ENCODE measurements around the gene MPPED1. TPM values are rescaled to one million over a fixed set of nuclear protein-coding genes. Genes with fewer than 3 reads are reported as not detected.

MPPED1 gene
- total and polyA plus RNA-seq, 2 of the 13 experiments (the other 11 are each of a cell fraction or from before 2014, with no cell fraction given), result 0.77 TPM; not detected in 1

- TF ChIP-seq NONO (IDR thresholded peaks at IDR 0.05) (no peak), NONO (CRISPR knock-in tag; conservative IDR thresholded peaks at IDR 0.05) (no peak), ZNF207 (IDR thresholded peaks at IDR 0.05; ENCODE audit: borderline replicate concordance) (no peak), THAP9 (CRISPR knock-in tag; IDR thresholded peaks at IDR 0.05; ENCODE audit: borderline replicate concordance) (no peak), ZNF12 (CRISPR knock-in tag; IDR thresholded peaks at IDR 0.05) (no peak), ZNF652 (CRISPR knock-in tag; IDR thresholded peaks at IDR 0.05; ENCODE audit: borderline replicate concordance, low read depth) (no peak), HIVEP1 (CRISPR knock-in tag; IDR thresholded peaks at IDR 0.05) (no peak), ZNF589 (CRISPR knock-in tag; conservative IDR thresholded peaks at IDR 0.05) (no peak), ZBTB25 (CRISPR knock-in tag; IDR thresholded peaks at IDR 0.05) (no peak), ZNF383 (CRISPR knock-in tag; IDR thresholded peaks at IDR 0.05; ENCODE audit: borderline replicate concordance) (no peak), MBNL3 (CRISPR knock-in tag; conservative IDR thresholded peaks at IDR 0.05) (no peak), CBFB (CRISPR knock-in tag; IDR thresholded peaks at IDR 0.05) (no peak), ZZZ3 (CRISPR knock-in tag; IDR thresholded peaks at IDR 0.05; ENCODE audit: borderline replicate concordance) (no peak)
- 50% methylated on average over 9 of the region's 16 CpGs for WGBS (ENCODE audit: low lambda C conversion rate)
- CTCF ChIA-PET (ENCODE audit: low intra/inter-chr PET ratio, low total read pairs), result no interaction called here
Observed at GRCh38 chr22:43553451-43554258, 141.8 kb downstream of the MPPED1 start.

More at GRCh38 chr22:43553451-43554258, 141.8 kb downstream of the MPPED1 start:
- no peak overlapping the region for H3K27ac ChIP-seq (ENCODE audit: extremely low read length, insufficient read depth, low read length)
- ATAC-seq, result no peak
- no peak for FAIRE-seq
- no peaks in the 10 kb centered on the region for H3K4me1 ChIP-seq (ENCODE audit: insufficient read depth, low read length)
- H3K4me3 ChIP-seq (replicated peaks in 1 of 3; ENCODE audit: insufficient read depth in 1 of 3, low read depth in 2 of 3, low read length in 3 of 3), result no peak overlapping the region
- intact Hi-C loops (cut with micrococcal nuclease; ENCODE audit: unreplicated experiment) (no loop called here), in situ Hi-C loops (cut with HindIII; ENCODE audit: extremely low pct_ligation_motif_present, low pct_unique_long_range_greater_than_20kb) (no loop called here)
- POLR2A ChIA-PET, result no interaction called here
- H3K9ac ChIP-seq (ENCODE audit: insufficient read depth, low read depth, low read length), result no peak overlapping the region
- H4K20me1 ChIP-seq (ENCODE audit: insufficient read depth, low read length), result no peaks in the 10 kb centered on the region
- DNase-seq (ENCODE audit: low spot score), result no peak
- no peak overlapping the region for H2AFZ ChIP-seq (ENCODE audit: low read length)
- H3K27me3 ChIP-seq (ENCODE audit: control insufficient read depth in 1 of 2, insufficient read depth in 2 of 2, low read length in 2 of 2), result no peaks in the 10 kb centered on the region; a peak in 1 of 5 replicates
- BruUV-seq (replicated peaks), result no TSS peak
- peaks cover 6% of the 10 kb centered on the region for H3K9me3 ChIP-seq (ENCODE audit: low read length)
- no peak overlapping the region for H3K4me2 ChIP-seq (ENCODE audit: low read depth, low read length)
- no peaks in the 10 kb centered on the region for H3K79me2 ChIP-seq (ENCODE audit: insufficient read depth, low read length)
- H3K36me3 ChIP-seq (replicated peaks in 1 of 2; ENCODE audit: control insufficient read depth in 1 of 2, insufficient read depth in 2 of 2, low read length in 2 of 2), result no peaks in the 10 kb centered on the region
